Measurements from ENCODE around the gene CHSY3.

CHSY3 gene

GRCh38 chr5:130096483-130096882 is 192.2 kb downstream of the CHSY3 start:
- no peak for DNase-seq (ENCODE audit: low spot score)

- DNase-seq (ENCODE audit: low spot score), result no peak
These were observed 194.7 kb downstream of the CHSY3 start for GRCh38 chr5:130099008-130099407.

GRCh38 chr5:130102375-130102774 is 198.1 kb downstream of the CHSY3 start:
- DNase-seq (ENCODE audit: low spot score), result no peak

GRCh38 chr5:130102960-130103359 is 198.7 kb downstream of the CHSY3 start:
- no peak for DNase-seq (ENCODE audit: low spot score)

GRCh38 chr5:130104895-130105688 is 200.8 kb downstream of the CHSY3 start:
- DNase-seq (ENCODE audit: low spot score), result no peak

- DNase-seq (ENCODE audit: low spot score), result no peak
These were observed 202.2 kb downstream of the CHSY3 start for GRCh38 chr5:130106480-130106879.

- DNase-seq (ENCODE audit: low spot score), result peak; percentile 15
These were observed 204.9 kb downstream of the CHSY3 start for GRCh38 chr5:130109152-130109551.

GRCh38 chr5:130110328-130110727 is 206.1 kb downstream of the CHSY3 start:
- DNase-seq (ENCODE audit: low spot score), result no peak

GRCh38 chr5:130111746-130112145 is 207.5 kb downstream of the CHSY3 start:
- DNase-seq (ENCODE audit: low spot score), result no peak

GRCh38 chr5:130112246-130112645 is 208.0 kb downstream of the CHSY3 start:
- DNase-seq (ENCODE audit: low spot score), result no peak

GRCh38 chr5:130115686-130116085 is 211.4 kb downstream of the CHSY3 start:
- DNase-seq (ENCODE audit: low spot score), result no peak

- DNase-seq (ENCODE audit: low spot score), result no peak
These were observed 212.2 kb downstream of the CHSY3 start for GRCh38 chr5:130116462-130116861.

GRCh38 chr5:130116972-130117371 is 212.7 kb downstream of the CHSY3 start:
- no peak for DNase-seq (ENCODE audit: low spot score)

GRCh38 chr5:130126746-130127145 is 222.5 kb downstream of the CHSY3 start:
- no peak for DNase-seq (ENCODE audit: low spot score)

- DNase-seq (ENCODE audit: low spot score), result no peak
These were observed 231.2 kb downstream of the CHSY3 start for GRCh38 chr5:130135506-130135905.

- DNase-seq (ENCODE audit: low spot score), result no peak
These were observed 232.0 kb downstream of the CHSY3 start for GRCh38 chr5:130136300-130136699.

GRCh38 chr5:130137681-130138080 is 233.4 kb downstream of the CHSY3 start:
- DNase-seq (ENCODE audit: low spot score), result no peak

- DNase-seq (ENCODE audit: low spot score), result no peak
These were observed 234.3 kb downstream of the CHSY3 start for GRCh38 chr5:130138406-130139045.

- peak; percentile 2 for DNase-seq (ENCODE audit: low spot score)
These were observed 237.5 kb downstream of the CHSY3 start for GRCh38 chr5:130141659-130142320.

- DNase-seq (ENCODE audit: low spot score), result no peak
These were observed 247.0 kb downstream of the CHSY3 start for GRCh38 chr5:130151239-130151638.

- no peak for DNase-seq (ENCODE audit: low spot score)
These were observed 251.2 kb downstream of the CHSY3 start for GRCh38 chr5:130155345-130156011.

GRCh38 chr5:130158036-130158435 is 253.8 kb downstream of the CHSY3 start:
- no peak for DNase-seq (ENCODE audit: low spot score)

GRCh38 chr5:130159968-130160367 is 255.7 kb downstream of the CHSY3 start:
- DNase-seq (ENCODE audit: low spot score), result no peak
